SK-N-SH treated with all-trans-retinoic acid at 6 μM for 48 hours (cell line): ENCODE results near the gene DIP2C.

Experiments
- BACH2 ChIP-seq: fragments of 250-450 bp; sonication (Bioruptor Pico); IDR thresholded peaks from 2 replicates; pipeline ENCODE4 v1.9.0; 2021; ENCODE audit warnings: mild to moderate bottlenecking, borderline replicate concordance
- ESRRG ChIP-seq: fragments of 250-450 bp; sonication (Bioruptor Pico); IDR thresholded peaks from 2 replicates; pipeline ENCODE4 v1.6.1; 2021; ENCODE audit warnings: mild to moderate bottlenecking
- OSR1 ChIP-seq: fragments of 250-450 bp; sonication (Bioruptor Pico); IDR thresholded peaks from 2 replicates; pipeline ENCODE4 v1.8.0; 2022; ENCODE audit warnings: moderate library complexity, mild to moderate bottlenecking, inconsistent platforms
- ZFP3 ChIP-seq: fragments of 250-450 bp; sonication (Bioruptor Pico); IDR thresholded peaks from 2 replicates; pipeline ENCODE4 v1.5.0; 2020; ENCODE audit warnings: mild to moderate bottlenecking, moderate library complexity
- ZNF70 ChIP-seq: fragments of 450-650 bp; formaldehyde crosslinking; IDR thresholded peaks from 2 replicates; pipeline ENCODE4 v1.5.0; 2020; ENCODE audit warnings: mild to moderate bottlenecking, moderate library complexity
- TF ChIP-seq, protein P1 (sequence below): fragments of 250-450 bp; sonication (Bioruptor Pico); IDR thresholded peaks from 2 replicates; pipeline ENCODE4 v1.5.1; 2020; ENCODE audit warnings: low read depth, mild to moderate bottlenecking, moderate library complexity

DNA sequence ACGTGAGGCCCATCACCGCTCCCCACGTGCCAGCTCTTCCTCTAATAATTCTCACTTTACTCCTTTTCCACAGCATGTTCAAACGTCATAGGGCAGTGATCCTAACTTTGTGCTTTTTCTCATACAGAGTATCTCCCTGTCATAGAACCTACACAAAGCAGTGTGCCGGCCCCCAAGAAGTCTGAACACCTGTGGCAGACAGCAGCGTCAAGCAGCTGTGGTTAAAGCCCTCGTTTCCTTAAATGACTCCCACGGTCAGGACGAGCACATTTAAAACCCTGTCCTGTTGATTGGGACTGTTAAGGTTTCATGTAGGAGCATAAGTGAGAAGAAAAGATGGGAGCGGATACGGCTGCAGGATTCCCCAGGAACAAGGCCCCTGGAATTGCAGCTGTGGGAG is 267.2 kb downstream of the DIP2C start:
- TF ChIP-seq ZFP3 (CRISPR knock-in tag) (no peak), ESRRG (CRISPR knock-in tag) (no peak), ZNF70 (CRISPR knock-in tag) (no peak), OSR1 (no peak), BACH2 (CRISPR knock-in tag) (no peak)
- TF ChIP-seq, protein P1, sequence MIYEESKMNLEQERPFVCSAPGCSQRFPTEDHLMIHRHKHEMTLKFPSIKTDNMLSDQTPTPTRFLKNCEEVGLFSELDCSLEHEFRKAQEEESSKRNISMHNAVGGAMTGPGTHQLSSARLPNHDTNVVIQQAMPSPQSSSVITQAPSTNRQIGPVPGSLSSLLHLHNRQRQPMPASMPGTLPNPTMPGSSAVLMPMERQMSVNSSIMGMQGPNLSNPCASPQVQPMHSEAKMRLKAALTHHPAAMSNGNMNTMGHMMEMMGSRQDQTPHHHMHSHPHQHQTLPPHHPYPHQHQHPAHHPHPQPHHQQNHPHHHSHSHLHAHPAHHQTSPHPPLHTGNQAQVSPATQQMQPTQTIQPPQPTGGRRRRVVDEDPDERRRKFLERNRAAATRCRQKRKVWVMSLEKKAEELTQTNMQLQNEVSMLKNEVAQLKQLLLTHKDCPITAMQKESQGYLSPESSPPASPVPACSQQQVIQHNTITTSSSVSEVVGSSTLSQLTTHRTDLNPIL (CRISPR knock-in tag) = no peak
